ENCODE results near the gene MBNL2. TPM values are rescaled to one million over a fixed set of nuclear protein-coding genes. Genes with fewer than 3 reads are reported as not detected.

The MBNL2 gene
- total RNA-seq, 2 donors from 2014 or later, result 28.2 to 61.8 TPM

DNA sequence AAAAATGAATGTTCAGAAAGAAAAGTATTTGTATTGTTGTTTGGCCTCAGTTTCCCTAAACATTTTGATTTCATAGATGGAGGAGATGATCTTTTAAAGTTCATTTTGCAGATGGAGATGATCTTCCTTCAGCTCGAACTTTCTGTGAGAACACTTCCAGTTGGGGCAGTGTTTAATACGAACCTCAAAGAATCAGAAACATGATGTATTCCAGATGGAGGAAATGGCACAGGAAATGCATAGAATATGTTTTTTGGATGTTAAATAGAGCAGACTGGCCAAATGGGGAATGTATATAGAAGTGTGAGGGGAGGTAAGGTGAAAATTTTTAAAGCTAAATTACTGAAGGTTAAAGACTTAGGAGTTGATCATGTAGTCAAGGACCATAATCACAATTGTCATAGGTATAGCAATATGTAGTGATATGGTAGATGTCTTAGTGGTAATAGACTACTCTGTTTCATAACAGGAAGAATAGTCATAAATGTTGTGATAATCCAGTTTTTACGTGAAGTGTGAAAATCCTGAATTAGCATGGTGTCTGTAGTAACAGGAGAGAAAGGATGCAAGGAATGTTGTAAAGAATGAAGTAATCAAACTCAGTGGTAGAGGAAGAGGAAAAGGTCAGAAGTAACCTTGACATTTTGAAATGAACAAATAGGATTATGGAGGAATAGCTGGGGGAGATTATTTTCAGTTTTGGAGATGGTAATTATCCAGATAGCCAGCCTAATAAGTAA, 216.9 kb downstream of the MBNL2 start:
- intact Hi-C loops (cut with DNase I), result no loop called here
- Histone ChIP-seq H3K9me3 (no peaks in the 10 kb centered on the region), H3K9ac (ENCODE audit: low read depth in 2 of 2, low read length in 2 of 2) (no peak overlapping the region), H3K4me1 (peaks cover 6% of the 10 kb centered on the region), H3K36me3 (no peaks in the 10 kb centered on the region), H3K27ac (no peak overlapping the region), H3K27me3 (no peaks in the 10 kb centered on the region), H3K4me3 (no peak overlapping the region)
- no peak for DNase-seq
- TF ChIP-seq, protein P1, sequence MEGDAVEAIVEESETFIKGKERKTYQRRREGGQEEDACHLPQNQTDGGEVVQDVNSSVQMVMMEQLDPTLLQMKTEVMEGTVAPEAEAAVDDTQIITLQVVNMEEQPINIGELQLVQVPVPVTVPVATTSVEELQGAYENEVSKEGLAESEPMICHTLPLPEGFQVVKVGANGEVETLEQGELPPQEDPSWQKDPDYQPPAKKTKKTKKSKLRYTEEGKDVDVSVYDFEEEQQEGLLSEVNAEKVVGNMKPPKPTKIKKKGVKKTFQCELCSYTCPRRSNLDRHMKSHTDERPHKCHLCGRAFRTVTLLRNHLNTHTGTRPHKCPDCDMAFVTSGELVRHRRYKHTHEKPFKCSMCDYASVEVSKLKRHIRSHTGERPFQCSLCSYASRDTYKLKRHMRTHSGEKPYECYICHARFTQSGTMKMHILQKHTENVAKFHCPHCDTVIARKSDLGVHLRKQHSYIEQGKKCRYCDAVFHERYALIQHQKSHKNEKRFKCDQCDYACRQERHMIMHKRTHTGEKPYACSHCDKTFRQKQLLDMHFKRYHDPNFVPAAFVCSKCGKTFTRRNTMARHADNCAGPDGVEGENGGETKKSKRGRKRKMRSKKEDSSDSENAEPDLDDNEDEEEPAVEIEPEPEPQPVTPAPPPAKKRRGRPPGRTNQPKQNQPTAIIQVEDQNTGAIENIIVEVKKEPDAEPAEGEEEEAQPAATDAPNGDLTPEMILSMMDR (IDR thresholded peaks at IDR 0.05), result no peak

DNA sequence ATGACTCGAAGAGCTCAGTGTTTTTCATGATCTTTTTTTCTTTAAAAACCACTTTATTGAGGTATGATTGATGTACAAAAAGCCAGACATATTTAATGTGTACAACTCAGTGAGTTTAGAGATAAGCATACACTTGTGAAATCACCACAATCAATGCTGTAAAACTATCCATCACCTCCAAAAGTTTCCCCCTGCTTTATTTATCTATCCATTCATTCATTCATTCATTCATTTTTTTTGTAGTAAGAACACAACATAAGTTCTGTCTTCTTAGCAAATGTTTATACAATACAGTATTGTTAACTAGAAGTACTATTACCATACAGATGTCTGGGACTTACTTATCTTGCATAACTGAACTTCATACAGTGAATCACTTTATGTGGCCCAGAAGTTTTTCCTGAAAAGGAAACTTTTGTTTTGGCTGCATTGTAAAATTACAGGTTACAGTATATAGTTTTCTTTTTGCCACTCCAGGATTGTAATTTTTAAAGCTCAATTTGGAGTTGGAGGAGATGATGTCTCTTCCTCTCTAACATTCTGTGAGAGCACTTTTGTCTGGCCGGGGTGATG, 218.6 kb downstream of the MBNL2 start:
- no peaks in the 10 kb centered on the region for H3K36me3 ChIP-seq
- no peaks in the 10 kb centered on the region for H3K9me3 ChIP-seq
- no peak for DNase-seq
- no peak overlapping the region for H3K4me3 ChIP-seq
- no peak overlapping the region for H3K9ac ChIP-seq (ENCODE audit: low read depth in 2 of 2, low read length in 2 of 2)
- no peak overlapping the region for H3K27ac ChIP-seq
- intact Hi-C loops (cut with DNase I), result no loop called here
- TF ChIP-seq, protein P1 (IDR thresholded peaks at IDR 0.05), result no peak
- H3K4me1 ChIP-seq, result peaks cover 3% of the 10 kb centered on the region
- H3K27me3 ChIP-seq, result no peaks in the 10 kb centered on the region

- Histone ChIP-seq H3K9me3 (no peaks in the 10 kb centered on the region), H3K27ac (no peak overlapping the region), H3K4me3 (no peak overlapping the region), H3K27me3 (no peaks in the 10 kb centered on the region), H3K36me3 (no peaks in the 10 kb centered on the region), H3K9ac (ENCODE audit: low read depth in 2 of 2, low read length in 2 of 2) (no peak overlapping the region), H3K4me1 (no peaks in the 10 kb centered on the region)
- TF ChIP-seq, protein P1 (IDR thresholded peaks at IDR 0.05), result no peak
- intact Hi-C loops (cut with DNase I), result no loop called here
- DNase-seq, result no peak
Observed at GRCh38 chr13:97441368-97441767, 219.2 kb downstream of the MBNL2 start.

Other genes starting within 250 kb of the MBNL2 start
- gene OXGR1, start 227.9 kb upstream of the MBNL2 start, total RNA-seq, result 1 to 10 TPM; 1.3 to 2.1 TPM
- 10 to 100 TPM; 35.9 to 38.2 TPM for gene RAP2A, start 211.8 kb downstream of the MBNL2 start, total RNA-seq